ENCODE measurements around the gene MAPK8IP1. TPM values are rescaled to one million over a fixed set of nuclear protein-coding genes. Genes with fewer than 3 reads are reported as not detected.

Gene MAPK8IP1
- total RNA-seq, 1 donor: 6.5 TPM

DNA sequence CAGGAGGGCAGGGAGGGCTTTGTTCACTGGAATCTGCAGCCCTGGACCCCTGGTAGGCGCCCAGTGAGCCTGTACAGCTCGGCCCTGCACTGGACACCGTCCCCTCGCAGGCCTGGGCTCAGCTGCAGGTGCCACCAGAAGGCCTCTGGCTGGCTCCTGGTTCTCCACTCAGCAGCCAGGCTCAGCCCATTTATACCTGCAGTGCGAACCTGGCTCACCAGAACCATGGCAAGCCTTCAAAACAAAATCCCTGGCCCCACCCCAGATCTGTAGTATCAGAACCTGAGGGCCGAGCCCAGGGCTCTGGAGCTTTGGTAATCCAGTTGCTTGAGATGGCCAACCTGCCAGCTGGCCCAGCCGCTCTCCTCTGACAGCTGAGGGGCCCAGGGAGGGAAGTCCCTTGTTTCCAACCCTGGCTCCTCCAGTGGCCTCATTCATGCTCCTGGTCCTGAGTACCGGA lies 22.5 kb downstream of the MAPK8IP1 start:
- no peak for DNase-seq (ENCODE audit: low read depth)
- TF ChIP-seq, protein P1, sequence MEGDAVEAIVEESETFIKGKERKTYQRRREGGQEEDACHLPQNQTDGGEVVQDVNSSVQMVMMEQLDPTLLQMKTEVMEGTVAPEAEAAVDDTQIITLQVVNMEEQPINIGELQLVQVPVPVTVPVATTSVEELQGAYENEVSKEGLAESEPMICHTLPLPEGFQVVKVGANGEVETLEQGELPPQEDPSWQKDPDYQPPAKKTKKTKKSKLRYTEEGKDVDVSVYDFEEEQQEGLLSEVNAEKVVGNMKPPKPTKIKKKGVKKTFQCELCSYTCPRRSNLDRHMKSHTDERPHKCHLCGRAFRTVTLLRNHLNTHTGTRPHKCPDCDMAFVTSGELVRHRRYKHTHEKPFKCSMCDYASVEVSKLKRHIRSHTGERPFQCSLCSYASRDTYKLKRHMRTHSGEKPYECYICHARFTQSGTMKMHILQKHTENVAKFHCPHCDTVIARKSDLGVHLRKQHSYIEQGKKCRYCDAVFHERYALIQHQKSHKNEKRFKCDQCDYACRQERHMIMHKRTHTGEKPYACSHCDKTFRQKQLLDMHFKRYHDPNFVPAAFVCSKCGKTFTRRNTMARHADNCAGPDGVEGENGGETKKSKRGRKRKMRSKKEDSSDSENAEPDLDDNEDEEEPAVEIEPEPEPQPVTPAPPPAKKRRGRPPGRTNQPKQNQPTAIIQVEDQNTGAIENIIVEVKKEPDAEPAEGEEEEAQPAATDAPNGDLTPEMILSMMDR (IDR thresholded peaks at IDR 0.05; ENCODE audit: insufficient read depth, low read depth, low read length): no peak
- no peak overlapping the region for H3K4me3 ChIP-seq (ENCODE audit: low read depth, low read length)

DNA sequence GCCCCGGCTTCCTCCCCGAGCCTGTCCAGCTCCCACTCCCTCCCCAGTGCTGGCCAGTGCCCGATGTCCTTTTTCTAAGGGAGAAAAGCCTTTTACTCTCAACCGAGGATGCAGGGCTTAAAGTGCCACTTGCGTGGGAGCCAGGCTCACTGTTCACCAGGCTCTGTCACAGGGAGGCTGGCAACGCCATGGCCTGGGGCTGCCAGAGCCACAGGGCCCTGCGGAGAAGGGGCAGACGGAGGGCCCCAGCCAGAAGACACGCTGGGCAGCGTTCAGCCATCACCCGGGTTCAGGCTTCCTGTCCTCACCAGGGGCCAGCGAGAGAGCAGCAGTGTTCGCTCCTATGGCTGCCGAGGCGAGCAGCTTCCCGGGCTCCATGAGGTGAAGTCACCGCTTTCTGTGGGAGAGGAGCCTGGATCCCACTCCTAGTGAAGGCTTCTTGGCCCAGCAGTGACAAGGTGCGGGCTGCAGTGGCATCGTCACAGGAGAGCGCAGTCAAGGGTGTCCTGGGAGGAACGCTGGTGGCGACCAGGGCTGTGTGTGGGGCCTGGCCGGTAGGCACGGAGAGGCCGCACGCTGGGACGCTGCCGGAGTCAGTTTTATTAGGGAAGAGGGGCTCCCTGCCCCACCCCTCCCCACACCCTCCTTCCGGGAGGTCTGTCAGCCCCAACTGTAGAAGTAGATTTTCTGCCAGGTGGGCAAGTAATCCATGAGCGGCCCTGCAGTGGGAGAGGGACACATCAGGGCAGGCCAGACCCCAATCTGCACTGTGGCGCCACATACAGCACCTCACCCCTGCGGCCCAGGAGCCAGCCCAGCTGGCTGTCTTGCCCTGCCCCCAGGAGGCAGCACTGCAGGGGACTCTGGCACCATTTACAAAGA lies 24.4 kb downstream of the MAPK8IP1 start:
- no peak overlapping the region for H3K4me3 ChIP-seq (ENCODE audit: low read depth, low read length)
- TF ChIP-seq, protein P1 (IDR thresholded peaks at IDR 0.05; ENCODE audit: insufficient read depth, low read depth, low read length): no peak
- DNase-seq (ENCODE audit: low read depth): no peak

DNA sequence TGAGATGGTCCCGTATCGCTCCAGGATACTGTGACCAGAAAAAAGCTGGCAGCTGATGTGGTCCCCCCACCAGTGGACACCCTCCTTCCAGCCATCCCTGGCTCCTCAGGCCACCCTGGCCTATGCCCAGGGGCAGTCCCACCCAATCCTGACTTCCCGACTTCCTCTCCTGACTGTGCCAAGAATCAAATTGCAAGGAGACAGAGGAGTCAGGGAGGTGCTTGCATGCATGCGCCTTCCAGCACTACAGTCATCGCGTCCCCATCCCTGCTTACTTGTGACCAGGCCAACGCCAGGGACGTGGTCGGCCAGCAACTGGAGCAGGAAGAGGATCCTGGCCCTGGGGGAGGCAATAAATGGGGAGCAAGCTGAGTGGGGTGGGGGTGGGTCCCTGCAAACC lies 25.2 kb downstream of the MAPK8IP1 start:
- no peak overlapping the region for H3K4me3 ChIP-seq (ENCODE audit: low read depth, low read length)
- no peak for DNase-seq (ENCODE audit: low read depth)
- TF ChIP-seq, protein P1 (IDR thresholded peaks at IDR 0.05; ENCODE audit: insufficient read depth, low read depth, low read length): no peak

DNA sequence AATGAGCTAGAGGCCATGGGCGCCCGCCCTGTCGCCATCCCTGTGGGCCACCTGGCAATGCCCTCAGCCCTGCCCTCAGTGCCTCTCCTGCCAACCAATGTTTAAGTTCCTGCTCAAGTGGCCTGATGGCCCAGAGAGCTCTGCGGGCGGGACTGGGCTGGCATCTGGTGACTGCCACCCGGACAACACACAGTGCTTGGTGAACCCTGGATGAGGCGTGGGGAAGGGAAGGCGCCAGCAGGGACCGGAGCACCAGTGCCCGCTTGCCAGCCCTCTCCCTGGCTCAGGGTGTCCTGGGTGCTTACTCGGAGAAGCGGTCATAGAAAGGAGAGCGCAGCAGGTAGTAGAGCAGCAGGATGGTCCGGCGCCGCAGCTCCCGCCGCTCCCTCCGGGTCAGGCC lies 28.1 kb downstream of the MAPK8IP1 start:
- no peak for DNase-seq (ENCODE audit: low read depth)
- H3K4me3 ChIP-seq (ENCODE audit: low read depth, low read length): no peak overlapping the region
- TF ChIP-seq, protein P1 (IDR thresholded peaks at IDR 0.05; ENCODE audit: insufficient read depth, low read depth, low read length): no peak

DNA sequence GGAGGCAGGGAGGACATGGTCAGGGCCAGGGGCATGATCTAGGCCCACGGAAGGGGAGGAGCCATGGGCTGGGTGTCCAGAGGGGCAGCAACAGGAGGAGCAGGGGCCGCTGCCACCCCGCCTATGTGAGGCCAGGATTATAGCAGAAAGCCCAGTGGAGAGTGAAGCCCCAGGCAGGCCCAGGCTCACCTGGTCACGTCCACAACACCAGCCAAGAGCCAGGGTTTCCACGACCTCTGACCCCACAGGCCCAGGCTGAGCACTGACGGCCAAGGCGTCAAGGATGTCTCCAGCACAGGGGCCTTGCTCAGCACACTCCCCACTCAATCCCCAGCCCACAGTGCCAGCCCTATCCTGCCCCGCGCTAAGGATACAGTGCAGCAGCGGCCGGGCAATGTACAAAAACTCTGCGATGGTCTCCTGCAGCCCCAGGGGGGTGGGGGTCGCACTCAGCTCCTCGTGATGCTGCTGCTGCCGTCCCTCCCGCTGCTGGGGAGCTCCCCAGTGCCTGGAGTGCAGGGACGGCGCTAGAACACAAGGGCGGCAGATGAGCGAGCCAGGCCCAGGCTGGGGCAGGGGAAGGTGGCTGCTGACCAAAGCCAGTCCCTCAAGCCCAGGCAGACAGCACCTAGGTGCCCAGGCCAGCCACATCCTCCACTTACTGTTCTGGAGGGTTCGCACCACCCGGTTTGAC lies 28.6 kb downstream of the MAPK8IP1 start:
- TF ChIP-seq, protein P1 (IDR thresholded peaks at IDR 0.05; ENCODE audit: insufficient read depth, low read depth, low read length): no peak
- no peak for DNase-seq (ENCODE audit: low read depth)
- H3K4me3 ChIP-seq (ENCODE audit: low read depth, low read length): no peak overlapping the region

DNA sequence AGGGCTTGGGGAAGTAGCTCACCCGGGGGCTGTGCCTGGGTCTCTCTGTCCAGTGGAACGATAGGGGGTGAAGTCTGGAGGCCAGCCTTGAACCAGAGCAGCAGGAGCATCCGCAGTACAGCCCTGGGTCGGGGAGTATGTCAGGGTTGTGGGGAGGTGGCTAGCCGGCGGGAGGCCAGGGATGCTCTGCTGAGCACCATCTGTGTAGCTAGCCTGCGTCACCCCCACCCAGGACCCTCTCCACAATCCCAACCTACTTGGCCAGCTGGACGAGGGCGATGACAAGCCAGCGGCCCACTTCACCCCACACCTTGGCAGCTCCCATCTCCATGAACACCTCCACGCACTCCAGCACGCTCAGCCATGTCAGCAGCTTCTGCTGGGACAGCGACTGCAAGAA lies 30.0 kb downstream of the MAPK8IP1 start:
- TF ChIP-seq, protein P1 (IDR thresholded peaks at IDR 0.05; ENCODE audit: insufficient read depth, low read depth, low read length): no peak
- DNase-seq (ENCODE audit: low read depth): no peak
- H3K4me3 ChIP-seq (ENCODE audit: low read depth, low read length): no peak overlapping the region

Data from fibroblast of villous mesenchyme (primary cell).